ENCODE data around the gene RAD50. TPM values are rescaled to one million over a fixed set of nuclear protein-coding genes. Genes with fewer than 3 reads are reported as not detected.
A peak's percentile ranks its signal among the peaks of the same experiment; 100 is the strongest.
"Not testable (repeated sequence)": the region's sequence is repeated elsewhere in the genome, so short reads cannot be mapped to it uniquely, and the experiment has no call there.

Gene RAD50
- 31.6 and 32.5 TPM in 2 replicates for total RNA-seq (2014; rRNA removed; shearing (Covaris generic))

DNA sequence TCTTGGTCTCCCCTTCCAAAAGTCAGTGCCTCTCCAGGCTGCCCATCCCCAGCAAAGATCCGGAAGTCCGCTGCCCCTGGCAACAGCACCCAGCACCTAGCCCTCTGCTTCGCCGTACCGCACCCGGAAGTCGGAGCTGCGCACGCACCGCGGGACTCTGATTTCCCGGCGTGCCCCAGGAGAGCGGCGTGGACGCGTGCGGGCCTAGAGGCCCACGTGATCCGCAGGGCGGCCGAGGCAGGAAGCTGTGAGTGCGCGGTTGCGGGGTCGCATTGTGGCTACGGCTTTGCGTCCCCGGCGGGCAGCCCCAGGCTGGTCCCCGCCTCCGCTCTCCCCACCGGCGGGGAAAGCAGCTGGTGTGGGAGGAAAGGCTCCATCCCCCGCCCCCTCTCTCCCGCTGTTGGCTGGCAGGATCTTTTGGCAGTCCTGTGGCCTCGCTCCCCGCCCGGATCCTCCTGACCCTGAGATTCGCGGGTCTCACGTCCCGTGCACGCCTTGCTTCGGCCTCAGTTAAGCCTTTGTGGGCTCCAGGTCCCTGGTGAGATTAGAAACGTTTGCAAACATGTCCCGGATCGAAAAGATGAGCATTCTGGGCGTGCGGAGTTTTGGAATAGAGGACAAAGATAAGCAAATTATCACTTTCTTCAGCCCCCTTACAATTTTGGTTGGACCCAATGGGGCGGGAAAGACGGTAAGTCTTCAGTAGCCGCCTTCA, at the start of gene RAD50:
Gene RAD50, plus strand, starts transcription at position 215 of the 715 bp plus-strand sequence. Its CDS starts 348 bp downstream, at position 563.
- peak; percentile 91 for DNase-seq (ENCODE audit: low spot score)

GRCh38 chr5:132510076-132510475, 46.7 kb upstream of the RAD50 start:
- peak; percentile 59 for DNase-seq (ENCODE audit: low spot score)

GRCh38 chr5:132513618-132514336, 43.0 kb upstream of the RAD50 start:
- not testable (repeated sequence) for DNase-seq (ENCODE audit: low spot score)

GRCh38 chr5:132522067-132522466, 34.7 kb upstream of the RAD50 start:
- not testable (repeated sequence) for DNase-seq (ENCODE audit: low spot score)

DNA sequence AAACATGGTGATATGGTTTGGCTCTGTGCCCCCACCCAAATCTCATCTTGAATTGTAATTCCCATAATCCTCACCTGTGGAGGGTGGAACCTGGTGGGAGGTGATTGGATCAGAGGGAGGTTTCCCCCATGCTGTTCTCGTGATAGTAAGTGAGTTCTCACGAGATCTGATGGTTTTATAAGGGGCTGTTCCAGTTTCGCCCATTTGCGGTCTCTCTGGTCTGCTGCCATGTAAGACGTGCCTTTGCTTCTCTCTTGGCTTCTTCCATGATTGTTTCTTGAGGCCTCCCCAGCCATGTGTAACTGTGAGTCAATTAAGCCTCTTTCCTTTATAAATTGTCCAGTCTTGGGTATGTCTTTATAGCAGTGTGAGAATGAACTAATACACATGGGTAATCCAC, 31.9 kb upstream of the RAD50 start:
- DNase-seq (ENCODE audit: low spot score): not testable (repeated sequence)

DNA sequence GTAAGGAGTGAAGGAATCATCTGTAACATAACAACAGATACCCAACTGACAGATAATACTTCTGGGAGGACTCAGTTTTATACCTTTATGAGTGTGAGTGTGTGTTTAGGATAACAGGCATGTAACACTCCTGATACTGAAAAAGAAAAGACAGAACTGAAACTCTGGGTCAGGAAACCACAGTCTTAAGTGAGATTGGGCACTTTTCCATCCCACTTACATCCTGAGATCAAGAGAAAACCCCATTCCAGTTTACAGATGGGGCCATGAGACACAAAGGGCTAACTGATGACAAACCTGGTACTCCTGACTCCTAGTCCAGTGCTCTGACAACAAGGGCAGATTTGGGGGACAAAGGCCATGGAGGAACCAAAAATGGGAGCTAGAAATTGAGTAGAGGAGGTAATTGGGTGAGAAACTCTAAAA, 31.5 kb upstream of the RAD50 start:
- no peak for DNase-seq (ENCODE audit: low spot score)

GRCh38 chr5:132526290-132526973, 30.3 kb upstream of the RAD50 start:
- peak; percentile 62 for DNase-seq (ENCODE audit: low spot score)

GRCh38 chr5:132526974-132527564, 29.7 kb upstream of the RAD50 start:
- no peak for DNase-seq (ENCODE audit: low spot score)

- DNase-seq (ENCODE audit: low spot score): no peak
These were observed 28.8 kb upstream of the RAD50 start for GRCh38 chr5:132528021-132528420.

DNA sequence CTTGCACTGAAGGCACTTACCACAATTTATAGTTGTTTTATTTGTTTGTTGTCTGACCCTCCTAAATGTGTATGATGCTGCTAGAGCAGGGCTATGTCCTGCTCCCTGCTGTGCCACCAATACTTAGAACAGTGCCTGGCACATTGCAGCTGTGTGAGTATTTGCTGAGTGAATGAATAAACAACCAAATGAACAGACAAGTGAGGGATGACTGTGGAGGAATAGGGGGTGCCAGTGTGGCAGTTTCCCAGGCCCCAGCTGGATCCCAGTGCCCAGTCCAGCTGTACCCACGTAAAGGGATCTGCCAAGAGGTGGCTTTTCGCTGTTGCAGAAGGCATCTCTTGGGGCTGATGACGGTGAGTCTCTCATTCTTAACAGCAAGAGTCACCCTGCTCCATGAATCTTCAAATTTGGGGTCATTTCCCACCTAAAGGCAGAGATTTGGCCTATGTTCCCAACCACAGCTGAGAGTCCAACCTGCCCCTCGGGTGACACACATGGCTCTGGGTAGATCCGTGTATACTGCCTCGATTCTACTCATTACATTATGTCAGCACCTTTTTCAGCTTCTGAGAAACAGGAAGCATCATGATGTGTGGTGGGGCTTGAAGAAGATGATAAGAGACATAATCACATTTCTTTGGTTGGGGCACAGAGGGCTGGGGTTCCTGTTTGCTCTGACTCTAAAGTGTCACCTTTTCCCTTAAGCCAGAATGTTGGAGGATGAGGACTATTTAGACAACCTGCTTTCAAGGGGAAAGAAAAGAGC, 27.7 kb upstream of the RAD50 start:
- no peak for DNase-seq (ENCODE audit: low spot score)

DNA sequence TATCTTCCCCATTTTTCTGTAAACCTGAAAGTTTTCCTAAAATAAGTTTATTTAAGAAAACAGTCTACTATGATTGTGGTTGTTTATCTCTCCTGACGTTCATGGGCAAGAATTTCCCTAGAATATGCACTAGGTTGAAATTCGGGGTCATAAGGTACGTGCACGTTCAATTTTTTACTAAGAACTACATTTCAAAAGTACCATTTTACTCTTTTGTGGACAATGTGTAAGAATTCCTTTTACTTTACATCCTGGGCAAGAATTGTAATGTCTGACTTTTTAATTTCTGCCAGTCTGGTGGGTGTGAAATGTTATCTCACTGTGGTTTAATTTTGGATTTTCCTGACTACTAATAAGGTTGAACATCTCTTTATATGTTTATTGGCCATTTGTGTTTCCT, 25.8 kb upstream of the RAD50 start:
- no peak for DNase-seq (ENCODE audit: low spot score)

DNA sequence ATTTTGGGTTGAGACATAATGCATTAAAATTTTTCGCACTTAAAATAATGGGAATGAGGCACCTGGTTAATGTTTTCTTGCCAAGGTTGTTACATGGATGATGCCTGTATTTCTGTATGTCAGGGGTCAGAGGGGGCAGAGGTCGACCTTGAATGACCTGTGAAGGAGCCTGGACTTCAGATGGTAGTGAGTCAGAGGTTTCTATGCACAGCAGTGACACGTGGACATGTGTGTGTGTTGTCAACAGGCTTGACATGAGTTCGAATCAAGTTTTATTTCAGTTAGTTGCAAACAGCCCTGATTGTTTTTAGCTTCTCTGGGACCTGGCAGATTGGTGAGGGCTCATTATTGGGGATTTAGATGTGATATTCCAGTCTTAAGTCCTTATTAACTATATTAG, 17.1 kb upstream of the RAD50 start:
- no peak for DNase-seq (ENCODE audit: low spot score)

DNA sequence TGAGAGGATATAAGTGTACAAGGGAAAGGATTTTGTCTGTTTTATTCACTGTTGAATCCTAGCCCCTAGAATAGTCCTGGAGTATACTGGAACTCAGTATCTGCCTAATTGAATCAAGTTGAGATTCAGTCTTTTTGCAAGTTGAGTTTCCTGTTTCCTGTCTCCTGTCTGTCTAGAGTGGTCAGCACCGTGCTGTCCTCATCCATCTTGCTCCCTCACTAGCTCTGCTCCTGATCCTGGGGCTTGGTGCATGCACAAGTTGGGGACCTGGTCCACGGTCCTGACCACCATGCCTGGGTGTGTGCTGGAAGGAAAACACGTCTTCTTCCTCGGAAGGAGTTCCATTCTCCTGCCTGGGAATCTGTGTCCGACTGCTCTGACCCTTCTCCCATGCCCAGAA, 16.6 kb upstream of the RAD50 start:
- no peak for DNase-seq (ENCODE audit: low spot score)

GRCh38 chr5:132540764-132541163, 16.0 kb upstream of the RAD50 start:
- DNase-seq (ENCODE audit: low spot score): no peak

- no peak for DNase-seq (ENCODE audit: low spot score)
These were observed 13.1 kb upstream of the RAD50 start, which contains the start of gene IL5 for GRCh38 chr5:132543472-132544201. Gene IL5, minus strand, starts transcription at chr5:132543522. Its CDS starts 44 bp downstream, at chr5:132543478.

- DNase-seq (ENCODE audit: low spot score): no peak
These were observed 10.7 kb upstream of the RAD50 start for GRCh38 chr5:132546108-132546507.

DNA sequence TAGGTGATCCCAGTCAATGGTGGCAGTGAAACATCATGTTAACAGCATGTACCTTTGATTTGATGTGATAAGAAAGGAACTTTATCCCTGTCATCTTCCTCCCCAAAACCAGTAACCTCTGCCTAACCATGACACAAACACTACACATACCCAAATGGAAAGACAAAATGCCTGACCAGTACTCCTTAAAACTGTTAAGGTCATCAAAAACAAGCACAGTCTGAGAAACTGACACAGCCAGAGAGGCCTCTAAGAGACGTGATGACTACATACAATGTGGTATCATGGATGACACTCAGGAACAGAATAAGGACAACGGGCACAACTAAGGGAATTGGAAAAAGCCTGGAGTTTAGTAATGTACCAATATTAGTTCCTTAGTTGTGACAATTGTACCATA, 9.5 kb upstream of the RAD50 start:
- no peak for DNase-seq (ENCODE audit: low spot score)

GRCh38 chr5:132548834-132549233, 7.9 kb upstream of the RAD50 start:
- not testable (repeated sequence) for DNase-seq (ENCODE audit: low spot score)

DNA sequence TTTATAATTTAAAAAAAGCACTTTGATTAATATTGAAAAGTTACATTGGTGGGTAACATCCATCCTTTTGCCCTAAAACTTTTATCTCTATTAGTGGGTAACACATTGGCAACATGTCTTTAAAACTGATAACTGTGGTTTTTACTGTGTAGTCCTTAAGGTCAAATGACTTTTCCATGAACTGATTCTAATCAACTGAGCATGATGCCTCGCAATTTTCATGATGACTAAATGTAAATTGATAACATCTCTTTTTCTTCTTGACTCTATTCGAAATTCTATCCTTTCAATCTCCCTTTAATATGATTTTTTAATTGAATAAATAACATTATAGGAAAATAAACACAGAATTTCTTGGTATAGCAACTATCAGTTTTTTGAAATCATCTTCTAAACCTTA, 7.2 kb upstream of the RAD50 start:
- DNase-seq (ENCODE audit: low spot score): no peak

DNA sequence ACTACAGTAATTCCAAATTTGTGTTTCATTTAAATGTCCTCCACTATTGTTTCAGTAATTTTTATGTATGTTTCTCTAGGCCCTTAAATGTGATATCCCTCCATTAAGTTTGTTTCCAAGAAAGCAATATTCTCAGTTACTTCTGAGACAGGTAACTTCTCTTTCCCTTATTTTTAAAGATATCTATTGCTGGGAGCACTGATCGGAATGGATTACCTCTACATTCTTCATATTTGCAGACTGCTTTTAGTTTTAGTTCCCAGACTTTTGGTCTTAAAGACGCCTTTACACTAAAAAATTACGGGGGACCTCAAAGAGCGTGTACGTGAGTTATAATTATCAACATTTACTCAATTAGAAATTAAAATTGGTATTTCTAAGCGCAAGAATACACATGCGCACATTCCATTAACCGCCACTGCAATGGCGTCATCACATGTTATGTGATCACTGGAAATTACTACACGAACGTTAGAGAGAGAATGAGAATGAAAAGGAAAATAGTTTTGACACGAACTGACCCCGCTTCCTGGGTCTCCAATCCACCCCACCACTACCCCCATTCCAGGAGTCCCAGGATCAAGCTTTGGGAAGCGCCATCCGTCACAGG, 519 bp upstream of the RAD50 start:
- no peak for DNase-seq (ENCODE audit: low spot score)

Data from A172 (cell line).